ENCODE data around the gene RRP9. TPM values are rescaled to one million over a fixed set of nuclear protein-coding genes. Genes with fewer than 3 reads are reported as not detected.
A peak's percentile ranks its signal among the peaks of the same experiment; 100 is the strongest.
"Not testable (repeated sequence)": the region's sequence is repeated elsewhere in the genome, so short reads cannot be mapped to it uniquely, and the experiment has no call there.

The RRP9 gene
- total and polyA plus RNA-seq, 10 of the 15 experiments (the other 5 are each of a cell fraction or from before 2014, with no cell fraction given), result 4.7 to 91.5 (median 41.7) TPM

DNA sequence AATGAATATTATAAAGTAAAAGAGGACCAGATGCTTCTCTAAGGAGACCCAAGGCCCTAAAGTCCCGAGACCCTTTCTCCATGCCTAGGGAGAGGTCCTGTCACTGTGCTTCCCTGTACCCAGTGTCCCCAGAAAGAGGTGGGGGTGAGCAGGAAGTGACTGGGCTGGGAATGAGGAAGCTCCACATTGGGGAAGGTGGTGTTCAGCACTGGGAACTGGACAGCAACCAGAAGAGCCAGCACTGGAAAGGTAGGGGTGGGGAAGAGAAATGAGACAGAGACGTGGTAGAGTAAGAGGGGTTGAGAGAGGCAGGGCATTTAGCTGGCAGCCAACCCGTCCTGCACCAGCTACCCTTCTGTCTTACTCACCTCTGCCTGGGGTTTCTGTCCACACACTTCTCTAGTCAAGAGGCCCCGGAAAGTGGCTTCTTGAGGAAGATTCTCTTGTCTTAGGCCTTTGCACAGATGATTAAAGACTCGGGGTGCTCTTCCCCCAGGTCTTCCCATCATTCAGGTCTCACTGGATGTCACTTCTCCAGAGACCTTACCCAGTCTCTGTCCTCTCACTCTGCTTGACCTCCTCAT, 12.2 kb downstream of the RRP9 start:
- 55% methylated on average over 5 of the region's 5 CpGs for WGBS (ENCODE audit: insufficient coverage, insufficient replicate concordance, low lambda C conversion rate, missing lambda C conversion rate)
- Histone ChIP-seq H3K27me3 (replicated peaks in 1 of 2; ENCODE audit: control insufficient read depth in 2 of 2, insufficient read depth in 2 of 2, low read length in 1 of 2) (no peaks in the 10 kb centered on the region), H3K4me2 (ENCODE audit: control insufficient read depth, insufficient read depth) (no peak overlapping the region), H3K4me1 (ENCODE audit: control insufficient read depth, insufficient read depth, low read length) (no peaks in the 10 kb centered on the region), H3K27ac (ENCODE audit: control insufficient read depth, insufficient read depth) (no peak overlapping the region), H3K36me3 (ENCODE audit: control insufficient read depth in 2 of 2, insufficient read depth in 2 of 2, low read length in 1 of 2) (peaks cover 0 to 17% of the 10 kb centered on the region in 2 experiments), H2AFZ (ENCODE audit: control insufficient read depth, low read depth, low read length) (no peak overlapping the region), H3K79me2 (ENCODE audit: control insufficient read depth, insufficient read depth, low read length) (no peaks in the 10 kb centered on the region), H3K9me3 (replicated peaks; ENCODE audit: control insufficient read depth, insufficient read depth, low read length) (no peaks in the 10 kb centered on the region), H3K4me3 (no peak overlapping the region), H3K9ac (ENCODE audit: control insufficient read depth, insufficient read depth, low read length) (no peak overlapping the region), H4K20me1 (ENCODE audit: control insufficient read depth, insufficient read depth) (no peaks in the 10 kb centered on the region)
- RAD21 ChIA-PET (ENCODE audit: unreplicated experiment), result no interaction called here
- CTCF ChIA-PET, result no interaction called here
- DNase-seq (ENCODE audit: low read depth, low spot score), result no peak
- BruUV-seq (replicated peaks), result no TSS peak
- POLR2A ChIA-PET, result no interaction called here
- SMC1A ChIA-PET (ENCODE audit: uncharacterized antibody, unreplicated experiment), result no interaction called here
- no peak for TF ChIP-seq RUNX3 (IDR thresholded peaks at IDR 0.05; ENCODE audit: low read length)
- TF ChIP-seq, protein P1, sequence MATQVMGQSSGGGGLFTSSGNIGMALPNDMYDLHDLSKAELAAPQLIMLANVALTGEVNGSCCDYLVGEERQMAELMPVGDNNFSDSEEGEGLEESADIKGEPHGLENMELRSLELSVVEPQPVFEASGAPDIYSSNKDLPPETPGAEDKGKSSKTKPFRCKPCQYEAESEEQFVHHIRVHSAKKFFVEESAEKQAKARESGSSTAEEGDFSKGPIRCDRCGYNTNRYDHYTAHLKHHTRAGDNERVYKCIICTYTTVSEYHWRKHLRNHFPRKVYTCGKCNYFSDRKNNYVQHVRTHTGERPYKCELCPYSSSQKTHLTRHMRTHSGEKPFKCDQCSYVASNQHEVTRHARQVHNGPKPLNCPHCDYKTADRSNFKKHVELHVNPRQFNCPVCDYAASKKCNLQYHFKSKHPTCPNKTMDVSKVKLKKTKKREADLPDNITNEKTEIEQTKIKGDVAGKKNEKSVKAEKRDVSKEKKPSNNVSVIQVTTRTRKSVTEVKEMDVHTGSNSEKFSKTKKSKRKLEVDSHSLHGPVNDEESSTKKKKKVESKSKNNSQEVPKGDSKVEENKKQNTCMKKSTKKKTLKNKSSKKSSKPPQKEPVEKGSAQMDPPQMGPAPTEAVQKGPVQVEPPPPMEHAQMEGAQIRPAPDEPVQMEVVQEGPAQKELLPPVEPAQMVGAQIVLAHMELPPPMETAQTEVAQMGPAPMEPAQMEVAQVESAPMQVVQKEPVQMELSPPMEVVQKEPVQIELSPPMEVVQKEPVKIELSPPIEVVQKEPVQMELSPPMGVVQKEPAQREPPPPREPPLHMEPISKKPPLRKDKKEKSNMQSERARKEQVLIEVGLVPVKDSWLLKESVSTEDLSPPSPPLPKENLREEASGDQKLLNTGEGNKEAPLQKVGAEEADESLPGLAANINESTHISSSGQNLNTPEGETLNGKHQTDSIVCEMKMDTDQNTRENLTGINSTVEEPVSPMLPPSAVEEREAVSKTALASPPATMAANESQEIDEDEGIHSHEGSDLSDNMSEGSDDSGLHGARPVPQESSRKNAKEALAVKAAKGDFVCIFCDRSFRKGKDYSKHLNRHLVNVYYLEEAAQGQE (IDR thresholded peaks at IDR 0.05; ENCODE audit: low read depth, low read length), result peak; percentile 86
- intact Hi-C loops (cut with micrococcal nuclease; ENCODE audit: unreplicated experiment), result no loop called here
- FAIRE-seq, result no peak
- in situ Hi-C loops (cut with MboI), result no loop called here
- no peak for ATAC-seq

DNA sequence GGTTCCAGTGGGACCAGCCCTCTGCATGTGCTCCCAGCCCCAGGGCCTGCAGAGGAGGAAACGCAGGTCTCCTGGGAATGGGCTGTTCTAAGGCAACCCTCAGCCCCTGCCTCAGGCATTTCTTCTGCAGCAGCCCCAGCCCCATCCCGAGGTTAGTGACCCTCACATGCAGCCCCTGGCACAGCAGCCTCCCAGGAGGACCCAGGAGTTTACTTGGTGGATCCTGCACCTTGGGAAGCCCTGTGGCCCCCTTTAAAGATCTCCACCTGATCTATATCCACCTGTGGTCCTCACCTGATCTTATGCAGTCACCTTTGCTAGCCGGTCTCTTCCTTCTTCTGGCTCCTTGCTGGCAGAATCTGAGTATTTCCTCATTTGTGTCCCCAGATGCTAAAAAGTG, 12.7 kb downstream of the RRP9 start:
- DNase-seq (ENCODE audit: low read depth, low spot score); H2AFZ ChIP-seq (ENCODE audit: control insufficient read depth, low read depth, low read length); H3K4me1 ChIP-seq (ENCODE audit: control insufficient read depth, insufficient read depth, low read length); H3K27ac ChIP-seq (ENCODE audit: control insufficient read depth, insufficient read depth); H3K4me3 ChIP-seq; H4K20me1 ChIP-seq (ENCODE audit: control insufficient read depth, insufficient read depth); H3K4me2 ChIP-seq (ENCODE audit: control insufficient read depth, insufficient read depth); H3K9me3 ChIP-seq (replicated peaks; ENCODE audit: control insufficient read depth, insufficient read depth, low read length); H3K9ac ChIP-seq (ENCODE audit: control insufficient read depth, insufficient read depth, low read length); in situ Hi-C loops (cut with MboI); ATAC-seq; POLR2A ChIA-PET; SMC1A ChIA-PET (ENCODE audit: uncharacterized antibody, unreplicated experiment); H3K27me3 ChIP-seq (replicated peaks in 1 of 2; ENCODE audit: control insufficient read depth in 2 of 2, insufficient read depth in 2 of 2, low read length in 1 of 2); RAD21 ChIA-PET (ENCODE audit: unreplicated experiment); intact Hi-C loops (cut with micrococcal nuclease; ENCODE audit: unreplicated experiment); BruUV-seq (replicated peaks); CTCF ChIA-PET; H3K79me2 ChIP-seq (ENCODE audit: control insufficient read depth, insufficient read depth, low read length); FAIRE-seq: not testable (repeated sequence)
- peaks cover 0 to 12% of the 10 kb centered on the region in 2 experiments for H3K36me3 ChIP-seq (ENCODE audit: control insufficient read depth in 2 of 2, insufficient read depth in 2 of 2, low read length in 1 of 2)
- WGBS (ENCODE audit: insufficient coverage, insufficient replicate concordance, low lambda C conversion rate, missing lambda C conversion rate), result 55% methylated on average over 3 of the region's 3 CpGs
